Right lobe of liver (tissue), 6 donors: ENCODE data around the gene IL17RB. TPM values are rescaled to one million over a fixed set of nuclear protein-coding genes. Genes with fewer than 3 reads are reported as not detected.

Experiments used
- ATAC-seq, 4 donors: fragments of 200-7000 bp; cut with Tn5 transposase; one replicate each; pipeline ENCODE4 v1.9.1; 2020; ENCODE audit warnings: mild to moderate bottlenecking in 4 of 4, moderate library complexity in 4 of 4
- DNase-seq, 3 donors: peaks; one replicate each; pipeline ENCODE4 v3.0.0-alpha.2; 2020
- H3K27ac ChIP-seq, 3 donors: fragments of 200-600 bp; one replicate each; pipeline ENCODE4 v1.8.0; 2022
- H3K27me3 ChIP-seq, 2 donors: fragments of 200-600 bp; one replicate each; pipeline ENCODE4 v1.8.0; 2022
- H3K36me3 ChIP-seq, 4 donors: fragments of 200-600 bp; sonication (generic) in 1 of 4; one replicate each; pipeline versions ENCODE4 v1.5.1 to v1.8.0; 2017 to 2022; ENCODE audit warnings: control low read depth in 1 of 4
- H3K4me1 ChIP-seq, 4 donors: fragments of 200-600 bp; sonication (generic) in 1 of 4; one replicate each; pipeline versions ENCODE4 v1.5.1 to v1.8.0; 2017 to 2022; ENCODE audit warnings: control low read depth in 1 of 4
- H3K4me3 ChIP-seq, 3 donors: fragments of 200-600 bp; one replicate each; pipeline ENCODE4 v1.8.0; 2022
- H3K9me3 ChIP-seq, 4 donors: fragments of 200-600 bp; sonication (generic) in 1 of 4; one replicate each; pipeline versions ENCODE4 v1.5.1 to v1.8.0; 2017 to 2022; ENCODE audit warnings: control low read depth in 1 of 4
- POLR2A ChIP-seq: fragments of 450-650 bp; IDR thresholded peaks from one replicate; pipeline ENCODE4 v1.6.1; 2017; ENCODE audit warnings: antibody characterized with exemption, mild to moderate bottlenecking
- WGBS: methylation state at CpG from one replicate; pipeline ENCODE4 v1.1.6; 2018; ENCODE audit warnings: low coverage, low lambda C conversion rate; ENCODE audit not compliant: insufficient coverage; ENCODE audit errors: missing lambda C conversion rate; 5-methylcytosine and 5-hydroxymethylcytosine counted together
- intact Hi-C, 2 donors: fragments of 100-400 bp; cut with DNase I; formaldehyde crosslinking; loops; one replicate each; pipeline versions ENCODE4 v1.11.2 to v1.14.1; 2022
- total RNA-seq, 6 experiments: library from RNA; depleted of rRNA in 2 of 6; stranded (reverse); fragments of >200 nt in 2 of 6; fragmentation: NEBNext Ultra II Directional in 3 of 6; extraction: Animal tissue kit (Norgen Biotek cat#: 25700) in 3 of 6; gene quantifications; one replicate each; pipeline versions ENCODE4 v1.1.0 to v1.2.4, GENCODE V29; 2016 to 2023
- TF ChIP-seq, protein P1 (sequence below), 4 donors: fragments of 200-600 bp in 3 of 4; fragments of 450-650 bp in 1 of 4; IDR thresholded peaks; one replicate each; pipeline versions ENCODE4 v1.5.1 to v1.8.0; 2016 to 2022; ENCODE audit warnings: antibody characterized with exemption in 4 of 4, mild to moderate bottlenecking in 2 of 4
- donor health status: DM: no; HTN: yes; CAD: no.
- donor health status: DM: no; HTN: no; CAD: no.
- donor health status: DM: no; HTN: no; CAD: no.
- donor health status: DM: no; HTN: yes; CAD: no.
- donor health status: DM: no; HTN: yes; CAD: no.

Gene IL17RB
- total RNA-seq, 6 experiments from 2014 or later = 19.8 to 30.2 (median 27.3) TPM

DNA sequence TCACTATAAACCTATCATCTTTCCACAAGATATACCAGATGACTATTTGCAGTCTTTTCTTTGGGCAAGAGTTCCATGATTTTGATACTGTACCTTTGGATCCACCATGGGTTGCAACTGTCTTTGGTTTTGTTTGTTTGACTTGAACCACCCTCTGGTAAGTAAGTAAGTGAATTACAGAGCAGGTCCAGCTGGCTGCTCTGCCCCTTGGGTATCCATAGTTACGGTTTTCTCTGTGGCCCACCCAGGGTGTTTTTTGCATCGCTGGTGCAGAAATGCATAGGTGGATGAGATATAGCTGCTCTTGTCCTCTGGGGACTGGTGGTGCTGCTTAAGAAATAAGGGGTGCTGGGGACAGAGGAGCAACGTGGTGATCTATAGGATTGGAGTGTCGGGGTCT is 33.9 kb upstream of the IL17RB start:
- Histone ChIP-seq H3K36me3 (peaks cover 0 to 10% (median 4%) of the 10 kb centered on the region in 4 donors), H3K4me3 (no peak overlapping the region), H3K4me1 (no peaks in the 10 kb centered on the region), H3K27ac (no peak overlapping the region), H3K27me3 (no peaks in the 10 kb centered on the region), H3K9me3 (no peaks in the 10 kb centered on the region)
- TF ChIP-seq POLR2A = no peak
- TF ChIP-seq, protein P1, sequence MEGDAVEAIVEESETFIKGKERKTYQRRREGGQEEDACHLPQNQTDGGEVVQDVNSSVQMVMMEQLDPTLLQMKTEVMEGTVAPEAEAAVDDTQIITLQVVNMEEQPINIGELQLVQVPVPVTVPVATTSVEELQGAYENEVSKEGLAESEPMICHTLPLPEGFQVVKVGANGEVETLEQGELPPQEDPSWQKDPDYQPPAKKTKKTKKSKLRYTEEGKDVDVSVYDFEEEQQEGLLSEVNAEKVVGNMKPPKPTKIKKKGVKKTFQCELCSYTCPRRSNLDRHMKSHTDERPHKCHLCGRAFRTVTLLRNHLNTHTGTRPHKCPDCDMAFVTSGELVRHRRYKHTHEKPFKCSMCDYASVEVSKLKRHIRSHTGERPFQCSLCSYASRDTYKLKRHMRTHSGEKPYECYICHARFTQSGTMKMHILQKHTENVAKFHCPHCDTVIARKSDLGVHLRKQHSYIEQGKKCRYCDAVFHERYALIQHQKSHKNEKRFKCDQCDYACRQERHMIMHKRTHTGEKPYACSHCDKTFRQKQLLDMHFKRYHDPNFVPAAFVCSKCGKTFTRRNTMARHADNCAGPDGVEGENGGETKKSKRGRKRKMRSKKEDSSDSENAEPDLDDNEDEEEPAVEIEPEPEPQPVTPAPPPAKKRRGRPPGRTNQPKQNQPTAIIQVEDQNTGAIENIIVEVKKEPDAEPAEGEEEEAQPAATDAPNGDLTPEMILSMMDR (IDR thresholded peaks at IDR 0.05) = peak in 1 of 4 donors; percentile 9
- 85% methylated on average over 4 of the region's 4 CpGs for WGBS
- intact Hi-C loops = no loop called here
- DNase-seq (no peak), ATAC-seq (peak in 1 of 4 donors; percentile 12)

DNA sequence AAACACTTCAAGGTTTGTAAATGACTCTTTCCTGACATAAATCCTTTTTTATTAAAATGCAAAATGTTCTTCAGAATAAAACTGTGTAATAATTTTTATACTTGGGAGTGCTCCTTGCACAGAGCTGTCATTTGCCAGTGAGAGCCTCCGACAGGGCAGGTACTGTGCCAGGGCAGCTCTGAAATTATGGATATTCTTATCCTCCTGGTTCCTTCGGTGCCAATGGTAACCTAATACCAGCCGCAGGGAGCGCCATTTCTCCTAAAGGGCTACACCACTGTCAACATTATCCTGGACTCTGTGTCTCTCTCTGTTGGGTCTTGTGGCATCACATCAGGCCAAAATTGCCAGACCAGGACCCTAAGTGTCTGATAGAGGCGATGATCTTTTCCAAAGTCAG is 33.1 kb upstream of the IL17RB start:
- WGBS = 93% methylated on average over 5 of the region's 5 CpGs
- peaks cover 0 to 17% (median 7%) of the 10 kb centered on the region in 4 donors for H3K36me3 ChIP-seq
- intact Hi-C loops = no loop called here
- no peaks in the 10 kb centered on the region for H3K4me1 ChIP-seq
- no peak overlapping the region for H3K4me3 ChIP-seq
- TF ChIP-seq POLR2A = no peak
- TF ChIP-seq, protein P1 (IDR thresholded peaks at IDR 0.05) = no peak
- no peaks in the 10 kb centered on the region for H3K27me3 ChIP-seq
- DNase-seq = no peak
- H3K27ac ChIP-seq = no peak overlapping the region
- peak in 1 of 4 donors; percentile 5 for ATAC-seq
- H3K9me3 ChIP-seq = no peaks in the 10 kb centered on the region

DNA sequence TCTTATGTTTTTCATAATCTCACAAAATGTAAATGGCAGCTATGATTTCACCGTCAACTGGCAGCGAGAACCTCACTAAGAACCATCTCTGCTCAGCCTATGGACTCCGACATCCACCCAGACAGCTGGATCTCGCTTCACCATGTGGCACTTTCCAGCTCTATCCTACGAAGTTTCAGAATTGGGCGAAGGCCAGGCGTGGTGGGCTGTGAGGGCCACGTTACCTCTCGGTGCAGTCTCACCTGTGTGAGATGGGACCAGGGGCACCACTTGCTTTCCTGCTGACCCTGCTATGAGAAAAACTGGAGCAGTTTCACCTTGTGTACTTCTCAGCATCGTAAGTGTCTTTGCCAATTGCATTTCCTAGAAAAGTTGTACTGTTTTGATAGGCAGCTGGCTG is 32.5 kb upstream of the IL17RB start:
- H3K9me3 ChIP-seq = no peaks in the 10 kb centered on the region
- no peaks in the 10 kb centered on the region for H3K4me1 ChIP-seq
- peak in 1 of 3 donors; percentile 41 for DNase-seq
- ATAC-seq = no peak
- no peak overlapping the region for H3K4me3 ChIP-seq
- intact Hi-C loops = no loop called here
- TF ChIP-seq, protein P1 (IDR thresholded peaks at IDR 0.05) = no peak
- TF ChIP-seq POLR2A = no peak
- WGBS = 83% methylated on average over 10 of the region's 10 CpGs
- no peak overlapping the region for H3K27ac ChIP-seq
- peaks cover 0 to 24% (median 10%) of the 10 kb centered on the region in 4 donors for H3K36me3 ChIP-seq
- H3K27me3 ChIP-seq = no peaks in the 10 kb centered on the region

DNA sequence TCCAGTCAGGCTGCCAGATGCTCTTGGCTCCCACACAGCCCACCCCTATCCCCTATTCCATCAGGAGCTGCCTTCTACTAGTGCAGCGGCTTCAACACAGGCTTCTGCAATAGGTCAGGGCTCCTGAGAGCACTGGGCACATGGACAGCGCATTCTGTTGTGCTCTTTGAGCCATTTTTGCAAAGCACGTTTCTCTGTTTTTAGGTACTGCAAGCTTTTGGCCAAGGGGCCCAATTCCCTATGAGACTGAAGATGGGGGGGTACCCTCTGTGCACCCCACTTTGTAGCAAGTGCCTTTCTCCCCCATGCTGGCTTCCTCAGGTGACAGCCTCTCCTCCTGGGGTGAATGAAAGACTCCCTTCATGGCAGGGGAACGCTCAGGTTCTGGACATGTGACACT is 31.3 kb upstream of the IL17RB start:
- Histone ChIP-seq H3K9me3 (no peaks in the 10 kb centered on the region), H3K36me3 (peaks cover 0 to 36% (median 18%) of the 10 kb centered on the region in 4 donors), H3K27me3 (no peaks in the 10 kb centered on the region), H3K4me3 (no peak overlapping the region), H3K4me1 (no peaks in the 10 kb centered on the region), H3K27ac (no peak overlapping the region)
- no peak for ATAC-seq
- 76% methylated on average over 2 of the region's 4 CpGs for WGBS
- intact Hi-C loops = no loop called here
- TF ChIP-seq POLR2A = no peak
- TF ChIP-seq, protein P1 (IDR thresholded peaks at IDR 0.05) = no peak
- no peak for DNase-seq

DNA sequence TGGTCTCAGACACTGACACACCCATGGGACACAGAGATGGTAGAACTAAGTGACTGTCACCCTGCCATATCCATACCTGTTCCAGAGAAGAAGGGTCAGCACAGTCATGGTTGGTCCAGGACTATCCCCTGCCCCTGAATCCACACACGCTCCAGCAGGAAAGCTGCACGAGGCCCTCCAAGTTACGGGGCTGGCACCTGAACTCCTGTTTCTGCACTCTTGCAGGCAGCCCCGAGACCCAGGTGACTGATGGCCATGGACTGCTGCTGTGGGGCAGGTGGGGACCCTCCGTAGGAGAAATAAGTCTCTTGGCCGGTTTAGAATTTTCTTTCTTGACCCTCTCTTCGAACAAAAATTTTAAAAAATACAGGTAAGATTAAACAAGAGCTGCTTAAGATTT is 30.7 kb upstream of the IL17RB start:
- H3K4me1 ChIP-seq = no peaks in the 10 kb centered on the region
- intact Hi-C loops = no loop called here
- 92% methylated on average over 3 of the region's 7 CpGs for WGBS
- no peak for TF ChIP-seq POLR2A
- TF ChIP-seq, protein P1 (IDR thresholded peaks at IDR 0.05) = no peak
- peaks cover 0 to 42% (median 22%) of the 10 kb centered on the region in 4 donors for H3K36me3 ChIP-seq
- no peak for ATAC-seq
- H3K9me3 ChIP-seq = no peaks in the 10 kb centered on the region
- no peaks in the 10 kb centered on the region for H3K27me3 ChIP-seq
- DNase-seq = no peak
- H3K4me3 ChIP-seq = no peak overlapping the region
- H3K27ac ChIP-seq = no peak overlapping the region
